ENCODE measurements around the gene TNK2. TPM values are rescaled to one million over a fixed set of nuclear protein-coding genes. Genes with fewer than 3 reads are reported as not detected.

Gene TNK2
- total RNA-seq, 1 donor from 2014 or later: 35.5 TPM

DNA sequence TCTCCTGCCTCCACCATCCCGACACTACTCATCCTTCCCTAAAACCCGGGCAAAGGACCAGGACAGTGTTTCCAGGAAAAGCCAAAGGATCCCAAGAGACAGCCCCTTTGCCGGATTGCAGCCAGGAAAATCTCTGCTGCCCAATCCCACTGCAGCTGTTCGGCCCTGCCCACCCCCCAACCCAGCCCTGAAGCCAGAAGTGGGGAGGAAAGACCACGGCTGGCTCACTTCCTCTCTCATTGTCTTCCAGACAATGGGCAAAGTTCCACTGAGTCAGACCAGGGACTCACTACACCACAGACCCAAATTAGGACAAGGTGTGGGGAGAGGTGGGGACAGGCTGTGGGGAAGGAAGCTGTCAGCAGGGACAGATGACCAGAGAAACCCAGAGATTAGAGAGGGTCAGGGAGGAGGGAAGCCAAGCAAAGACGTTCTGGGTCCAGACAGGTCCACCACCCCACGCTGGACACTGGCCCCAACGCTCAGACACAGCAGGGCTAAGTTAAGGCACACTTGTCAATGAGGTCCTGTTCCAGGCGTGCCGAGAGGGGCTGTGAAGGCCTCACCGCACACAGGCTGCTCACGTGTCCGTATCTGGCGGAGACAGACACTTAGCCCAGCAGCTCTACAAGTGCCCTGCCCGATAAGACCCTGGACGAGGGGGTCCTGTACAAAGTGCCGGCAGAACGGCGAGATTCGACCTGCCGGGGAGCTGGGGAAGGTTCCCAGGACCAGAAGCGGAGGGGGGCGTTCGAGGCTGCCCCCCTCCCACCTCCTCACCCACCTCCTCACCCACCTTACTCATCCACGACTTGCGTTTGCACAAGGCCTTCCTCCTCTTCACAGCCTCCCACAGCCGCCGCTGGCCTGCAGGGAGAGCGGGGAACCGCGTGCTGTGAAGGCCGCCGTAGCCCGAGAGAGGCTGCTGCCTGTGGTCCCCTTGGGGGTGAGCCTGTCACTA is 21.9 kb downstream of the TNK2 start:
- peak; percentile 86 for DNase-seq (ENCODE audit: low spot score)
- H3K4me3 Mint-ChIP-seq (ENCODE audit: unreplicated experiment): no peak overlapping the region
- no peaks in the 10 kb centered on the region for H3K27me3 Mint-ChIP-seq (ENCODE audit: low read depth)
- TF ChIP-seq CTCF (IDR thresholded peaks at IDR 0.05): no peak
- peaks cover 31% of the 10 kb centered on the region for H3K4me1 Mint-ChIP-seq (ENCODE audit: low read depth)
- H3K27ac Mint-ChIP-seq (ENCODE audit: unreplicated experiment): peak overlapping the region; percentile 3
- H3K36me3 Mint-ChIP-seq (ENCODE audit: low read depth): peaks cover 7% of the 10 kb centered on the region
- no peaks in the 10 kb centered on the region for H3K9me3 Mint-ChIP-seq (ENCODE audit: low read depth)

DNA sequence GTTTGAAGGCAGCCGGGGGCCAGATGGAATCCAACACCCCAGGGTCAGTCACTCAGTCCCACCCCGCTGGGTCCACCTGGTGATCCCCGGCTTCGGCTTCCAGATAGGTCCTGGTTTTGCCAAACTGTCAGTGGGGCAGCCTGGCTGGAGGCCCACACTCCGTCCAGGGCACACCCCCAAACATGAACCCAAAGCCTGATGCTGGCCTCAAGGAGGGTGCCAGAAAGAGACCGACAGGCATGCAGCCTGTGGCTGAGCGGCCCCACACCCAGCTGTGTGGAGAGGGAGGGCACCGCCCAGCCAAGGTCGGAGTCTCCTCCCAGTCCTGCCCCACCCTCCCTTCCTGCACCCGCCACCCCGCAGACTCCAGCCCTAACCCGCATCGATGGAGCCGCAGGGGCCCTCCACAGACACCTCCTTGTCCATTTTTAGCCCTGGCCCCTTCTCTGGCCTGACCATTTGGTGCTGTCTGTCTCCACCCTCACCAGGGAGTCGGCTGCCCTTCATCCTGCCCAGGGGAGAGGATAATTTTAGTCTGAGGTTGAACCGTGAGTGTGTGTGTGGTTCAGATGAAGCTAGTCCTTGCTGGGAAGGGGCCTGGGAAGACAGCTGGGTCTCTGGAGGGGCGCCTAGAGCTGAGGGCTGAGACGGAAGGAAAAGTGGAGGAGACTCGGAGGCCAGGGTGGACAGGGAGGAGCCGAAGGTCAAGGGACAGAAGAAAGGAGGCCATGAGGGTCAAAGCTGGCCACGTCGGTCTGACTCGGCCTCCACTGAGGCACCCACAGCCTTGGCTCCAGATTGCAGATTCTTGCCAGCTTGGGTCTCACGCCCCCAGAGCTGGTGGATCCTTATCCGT is 23.1 kb downstream of the TNK2 start:
- H3K27me3 Mint-ChIP-seq (ENCODE audit: low read depth): no peaks in the 10 kb centered on the region
- no peak for TF ChIP-seq CTCF (IDR thresholded peaks at IDR 0.05)
- peak overlapping the region; percentile 68 for H3K27ac Mint-ChIP-seq (ENCODE audit: unreplicated experiment)
- H3K4me3 Mint-ChIP-seq (ENCODE audit: unreplicated experiment): no peak overlapping the region
- DNase-seq (ENCODE audit: low spot score): peak; percentile 72
- H3K36me3 Mint-ChIP-seq (ENCODE audit: low read depth): peaks cover 7% of the 10 kb centered on the region
- no peaks in the 10 kb centered on the region for H3K9me3 Mint-ChIP-seq (ENCODE audit: low read depth)
- H3K4me1 Mint-ChIP-seq (ENCODE audit: low read depth): peaks cover 30% of the 10 kb centered on the region

GRCh38 chr3:195884691-195885035 is 23.7 kb downstream of the TNK2 start:
- no peak for DNase-seq (ENCODE audit: low spot score)
- TF ChIP-seq CTCF (IDR thresholded peaks at IDR 0.05): no peak
- Mint-ChIP-seq H3K4me3 (ENCODE audit: unreplicated experiment) (no peak overlapping the region), H3K27ac (ENCODE audit: unreplicated experiment) (no peak overlapping the region), H3K9me3 (ENCODE audit: low read depth) (no peaks in the 10 kb centered on the region), H3K4me1 (ENCODE audit: low read depth) (peaks cover 25% of the 10 kb centered on the region), H3K27me3 (ENCODE audit: low read depth) (no peaks in the 10 kb centered on the region), H3K36me3 (ENCODE audit: low read depth) (peaks cover 7% of the 10 kb centered on the region)

DNA sequence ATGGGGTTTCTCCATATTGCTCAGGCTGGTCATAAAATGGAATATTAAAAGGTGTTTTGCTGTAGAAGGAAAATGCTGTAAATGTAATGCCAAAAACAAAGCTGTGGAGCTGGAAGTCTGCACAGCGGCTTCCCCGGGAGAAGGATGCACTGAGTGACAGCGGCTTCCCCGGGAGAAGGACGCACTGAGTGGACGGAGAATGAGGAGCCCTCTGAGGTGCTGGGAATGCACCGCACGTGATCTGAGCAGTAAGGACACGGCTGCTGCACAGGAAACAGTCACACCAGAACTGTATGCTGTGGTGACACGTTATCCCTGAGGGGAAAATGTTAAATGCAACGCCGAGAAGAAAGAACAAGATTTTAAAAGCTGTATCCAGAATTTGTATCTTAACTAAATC is 24.6 kb downstream of the TNK2 start:
- TF ChIP-seq CTCF (IDR thresholded peaks at IDR 0.05): no peak
- Mint-ChIP-seq H3K4me3 (ENCODE audit: unreplicated experiment) (no peak overlapping the region), H3K27me3 (ENCODE audit: low read depth) (no peaks in the 10 kb centered on the region), H3K36me3 (ENCODE audit: low read depth) (peaks cover 10% of the 10 kb centered on the region), H3K4me1 (ENCODE audit: low read depth) (peaks cover 21% of the 10 kb centered on the region), H3K9me3 (ENCODE audit: low read depth) (no peaks in the 10 kb centered on the region), H3K27ac (ENCODE audit: unreplicated experiment) (no peak overlapping the region)
- DNase-seq (ENCODE audit: low spot score): peak; percentile 37

DNA sequence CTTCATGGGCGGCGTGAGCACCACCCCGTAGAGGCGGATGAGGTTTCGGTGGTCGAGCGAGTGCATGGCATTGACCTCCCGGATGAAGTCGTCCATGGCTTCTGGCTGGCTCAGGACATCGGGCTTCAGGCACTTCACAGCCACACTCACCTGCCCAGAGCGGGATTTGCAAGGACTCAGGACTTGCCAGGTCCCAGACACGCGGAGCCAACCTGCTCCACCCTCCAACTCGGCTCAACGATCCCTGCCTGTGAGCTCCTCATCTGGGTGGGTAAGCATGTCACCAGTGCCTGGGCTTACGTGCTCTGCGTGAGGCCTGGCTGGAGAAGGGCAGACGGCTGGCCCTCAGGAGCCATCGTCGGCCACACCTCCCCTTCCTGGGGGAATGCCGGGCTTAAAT is 25.2 kb downstream of the TNK2 start:
- Mint-ChIP-seq H3K4me1 (ENCODE audit: low read depth) (peaks cover 21% of the 10 kb centered on the region), H3K9me3 (ENCODE audit: low read depth) (no peaks in the 10 kb centered on the region), H3K36me3 (ENCODE audit: low read depth) (peaks cover 10% of the 10 kb centered on the region), H3K27ac (ENCODE audit: unreplicated experiment) (no peak overlapping the region), H3K4me3 (ENCODE audit: unreplicated experiment) (no peak overlapping the region), H3K27me3 (ENCODE audit: low read depth) (no peaks in the 10 kb centered on the region)
- DNase-seq (ENCODE audit: low spot score): peak; percentile 84
- TF ChIP-seq CTCF (IDR thresholded peaks at IDR 0.05): no peak

Measured in chondrocyte (in vitro differentiated cells).